ENCODE measurements around the gene TMC8.

Gene TMC8

GRCh38 chr17:78124081-78124835, 6.3 kb upstream of the TMC8 start:
- DNase-seq (ENCODE audit: low read depth in 2 of 2), result no peak

- DNase-seq (ENCODE audit: low read depth in 2 of 2), result no peak
Observed at GRCh38 chr17:78124836-78125137, 5.8 kb upstream of the TMC8 start.

GRCh38 chr17:78125138-78125913, 5.2 kb upstream of the TMC8 start:
- no peak for DNase-seq (ENCODE audit: low read depth in 2 of 2)

- DNase-seq (ENCODE audit: low read depth in 2 of 2), result no peak
Observed at GRCh38 chr17:78125976-78126894, 4.3 kb upstream of the TMC8 start.

- DNase-seq (ENCODE audit: low read depth in 2 of 2), result no peak
Observed at GRCh38 chr17:78126895-78127238, 3.7 kb upstream of the TMC8 start.

GRCh38 chr17:78127239-78127887, 3.2 kb upstream of the TMC8 start:
- DNase-seq (ENCODE audit: low read depth in 2 of 2), result peak; percentile 52 to 67

- no peak for DNase-seq (ENCODE audit: low read depth in 2 of 2)
Observed at GRCh38 chr17:78127888-78128550, 2.6 kb upstream of the TMC8 start.

GRCh38 chr17:78128551-78129350, 1.8 kb upstream of the TMC8 start, which contains the start of gene TMC6:
Gene TMC6 (minus strand): TSS chr17:78128755. CDS start chr17:78126832, 1,923 bp downstream.
- DNase-seq (ENCODE audit: low read depth in 2 of 2), result peak in 1 of 2 donors; percentile 50

GRCh38 chr17:78129351-78130089, 1.1 kb upstream of the TMC8 start:
- DNase-seq (ENCODE audit: low read depth in 2 of 2), result no peak

- DNase-seq (ENCODE audit: low read depth in 2 of 2), result no peak
Observed at GRCh38 chr17:78130090-78130436, 508 bp upstream of the TMC8 start.

GRCh38 chr17:78131172-78132083, 857 bp downstream of the TMC8 start:
- DNase-seq (ENCODE audit: low read depth in 2 of 2), result peak; percentile 48 to 54

- peak; percentile 69 to 71 for DNase-seq (ENCODE audit: low read depth in 2 of 2)
Observed at GRCh38 chr17:78132084-78132676, 1.6 kb downstream of the TMC8 start.

- DNase-seq (ENCODE audit: low read depth in 2 of 2), result no peak
Observed at GRCh38 chr17:78132767-78133178, 2.2 kb downstream of the TMC8 start.

GRCh38 chr17:78133179-78133951, 2.8 kb downstream of the TMC8 start:
- no peak for DNase-seq (ENCODE audit: low read depth in 2 of 2)

- peak; percentile 53 to 56 for DNase-seq (ENCODE audit: low read depth in 2 of 2)
Observed at GRCh38 chr17:78133971-78134898, 3.7 kb downstream of the TMC8 start.

- DNase-seq (ENCODE audit: low read depth in 2 of 2), result no peak
Observed at GRCh38 chr17:78134899-78135385, 4.4 kb downstream of the TMC8 start.

Data from stimulated activated CD8-positive, alpha-beta memory T cell treated with anti-CD3 and anti-CD28 coated beads, Interleukin-15, amount 100 ng/mL, for 48 hours (primary cell).